ENCODE data around the gene NPIPA3.
"Not testable (repeated sequence)": the region's sequence is repeated elsewhere in the genome, so short reads cannot be mapped to it uniquely, and the experiment has no call there.

Gene NPIPA3

GRCh38 chr16:14703156-14704011, at the start of gene NPIPA3:
TSS of gene NPIPA3 (plus strand) at chr16:14703411. CDS start at chr16:14708944, 5,533 bp downstream.
- not testable (repeated sequence) for H3K36me3 Mint-ChIP-seq (ENCODE audit: low read depth); H3K9me3 Mint-ChIP-seq; H3K4me1 Mint-ChIP-seq; H3K27me3 Mint-ChIP-seq (ENCODE audit: low read depth); H3K27ac Mint-ChIP-seq; H3K4me3 Mint-ChIP-seq

GRCh38 chr16:14658063-14658462, 45.1 kb upstream of the NPIPA3 start:
- no peaks in the 10 kb centered on the region for H3K27me3 Mint-ChIP-seq (ENCODE audit: low read depth)
- peaks cover 58% of the 10 kb centered on the region for H3K36me3 Mint-ChIP-seq (ENCODE audit: low read depth)
- TF ChIP-seq CTCF (IDR thresholded peaks at IDR 0.05; ENCODE audit: unreplicated experiment in 3 of 3): no peak
- H3K4me3 Mint-ChIP-seq: no peak overlapping the region
- no peaks in the 10 kb centered on the region for H3K9me3 Mint-ChIP-seq
- no peaks in the 10 kb centered on the region for H3K4me1 Mint-ChIP-seq
- H3K27ac Mint-ChIP-seq: no peak overlapping the region

- H3K27ac Mint-ChIP-seq: no peak overlapping the region
- no peaks in the 10 kb centered on the region for H3K9me3 Mint-ChIP-seq
- TF ChIP-seq CTCF (IDR thresholded peaks at IDR 0.05; ENCODE audit: unreplicated experiment in 3 of 3): no peak
- no peak overlapping the region for H3K4me3 Mint-ChIP-seq
- H3K36me3 Mint-ChIP-seq (ENCODE audit: low read depth): peaks cover 60% of the 10 kb centered on the region
- H3K27me3 Mint-ChIP-seq (ENCODE audit: low read depth): no peaks in the 10 kb centered on the region
- no peaks in the 10 kb centered on the region for H3K4me1 Mint-ChIP-seq
Measured at GRCh38 chr16:14667347-14668266, 35.6 kb upstream of the NPIPA3 start.

GRCh38 chr16:14668556-14669223, 34.5 kb upstream of the NPIPA3 start:
- H3K4me3 Mint-ChIP-seq: no peak overlapping the region

GRCh38 chr16:14669776-14670175, 33.4 kb upstream of the NPIPA3 start:
- no peaks in the 10 kb centered on the region for H3K4me1 Mint-ChIP-seq
- H3K36me3 Mint-ChIP-seq (ENCODE audit: low read depth): peaks cover 41% of the 10 kb centered on the region
- no peaks in the 10 kb centered on the region for H3K27me3 Mint-ChIP-seq (ENCODE audit: low read depth)
- TF ChIP-seq CTCF (IDR thresholded peaks at IDR 0.05; ENCODE audit: unreplicated experiment in 3 of 3): no peak
- H3K4me3 Mint-ChIP-seq: no peak overlapping the region
- no peak overlapping the region for H3K27ac Mint-ChIP-seq
- H3K9me3 Mint-ChIP-seq: no peaks in the 10 kb centered on the region

More at GRCh38 chr16:14668556-14669223, 34.5 kb upstream of the NPIPA3 start:
- peaks cover 52% of the 10 kb centered on the region for H3K36me3 Mint-ChIP-seq (ENCODE audit: low read depth)
- no peaks in the 10 kb centered on the region for H3K9me3 Mint-ChIP-seq
- no peak overlapping the region for H3K27ac Mint-ChIP-seq
- H3K27me3 Mint-ChIP-seq (ENCODE audit: low read depth): no peaks in the 10 kb centered on the region
- no peak for TF ChIP-seq CTCF (IDR thresholded peaks at IDR 0.05; ENCODE audit: unreplicated experiment in 3 of 3)
- no peaks in the 10 kb centered on the region for H3K4me1 Mint-ChIP-seq

All from nephron (organoid).